GM18498 (cell line): Measurements from ENCODE around the gene VPS13D.

ENCODE experiments used
- ATAC-seq: cut with Tn5 transposase; IDR thresholded peaks from one replicate; pipeline ENCODE4 v1.9.1; 2021; ENCODE audit warnings: mild to moderate bottlenecking, moderate library complexity; ENCODE audit not compliant: unreplicated experiment

VPS13D gene

GRCh38 chr1:12546771-12547585 lies 317.1 kb downstream of the VPS13D start:
- no peak for ATAC-seq

GRCh38 chr1:12547586-12548225 lies 317.9 kb downstream of the VPS13D start:
- ATAC-seq, result no peak

GRCh38 chr1:12548279-12548972 lies 318.6 kb downstream of the VPS13D start:
- ATAC-seq, result no peak

- ATAC-seq, result no peak
Measured at GRCh38 chr1:12548973-12549459, 319.2 kb downstream of the VPS13D start.

- ATAC-seq, result no peak
Measured at GRCh38 chr1:12549460-12550349, 319.9 kb downstream of the VPS13D start.

- ATAC-seq, result no peak
Measured at GRCh38 chr1:12551584-12551983, 321.8 kb downstream of the VPS13D start.

GRCh38 chr1:12552111-12552888 lies 322.5 kb downstream of the VPS13D start:
- ATAC-seq, result no peak

- ATAC-seq, result no peak
Measured at GRCh38 chr1:12552951-12553921, 323.4 kb downstream of the VPS13D start.

GRCh38 chr1:12553963-12554362 lies 324.1 kb downstream of the VPS13D start:
- no peak for ATAC-seq

GRCh38 chr1:12554521-12555305 lies 324.9 kb downstream of the VPS13D start:
- no peak for ATAC-seq

- no peak for ATAC-seq
Measured at GRCh38 chr1:12555411-12556367, 325.9 kb downstream of the VPS13D start.

GRCh38 chr1:12556368-12556930 lies 326.6 kb downstream of the VPS13D start:
- no peak for ATAC-seq

GRCh38 chr1:12556957-12557935 lies 327.4 kb downstream of the VPS13D start:
- ATAC-seq, result no peak

- no peak for ATAC-seq
Measured at GRCh38 chr1:12561121-12561520, 331.3 kb downstream of the VPS13D start.
